GM18526 (cell line): ENCODE data around the gene DDX54.

Source experiments
- POLR2A ChIP-seq: IDR thresholded peaks from 3 replicates; pipeline ENCODE4 v1.6.1; 2011; ENCODE audit not compliant: insufficient read length; ENCODE audit errors: extremely low read depth

The DDX54 gene

GRCh38 chr12:113161415-113162016 lies 23.8 kb downstream of the DDX54 start:
- no peak for TF ChIP-seq POLR2A

GRCh38 chr12:113159937-113160336 lies 25.3 kb downstream of the DDX54 start:
- no peak for TF ChIP-seq POLR2A

GRCh38 chr12:113158439-113159203 lies 26.7 kb downstream of the DDX54 start:
- TF ChIP-seq POLR2A, result no peak

- no peak for TF ChIP-seq POLR2A
These were observed 27.9 kb downstream of the DDX54 start for GRCh38 chr12:113157218-113157859.

- no peak for TF ChIP-seq POLR2A
These were observed 29.6 kb downstream of the DDX54 start for GRCh38 chr12:113155646-113156045.

- TF ChIP-seq POLR2A, result no peak
These were observed 30.2 kb downstream of the DDX54 start for GRCh38 chr12:113155060-113155459.

DNA sequence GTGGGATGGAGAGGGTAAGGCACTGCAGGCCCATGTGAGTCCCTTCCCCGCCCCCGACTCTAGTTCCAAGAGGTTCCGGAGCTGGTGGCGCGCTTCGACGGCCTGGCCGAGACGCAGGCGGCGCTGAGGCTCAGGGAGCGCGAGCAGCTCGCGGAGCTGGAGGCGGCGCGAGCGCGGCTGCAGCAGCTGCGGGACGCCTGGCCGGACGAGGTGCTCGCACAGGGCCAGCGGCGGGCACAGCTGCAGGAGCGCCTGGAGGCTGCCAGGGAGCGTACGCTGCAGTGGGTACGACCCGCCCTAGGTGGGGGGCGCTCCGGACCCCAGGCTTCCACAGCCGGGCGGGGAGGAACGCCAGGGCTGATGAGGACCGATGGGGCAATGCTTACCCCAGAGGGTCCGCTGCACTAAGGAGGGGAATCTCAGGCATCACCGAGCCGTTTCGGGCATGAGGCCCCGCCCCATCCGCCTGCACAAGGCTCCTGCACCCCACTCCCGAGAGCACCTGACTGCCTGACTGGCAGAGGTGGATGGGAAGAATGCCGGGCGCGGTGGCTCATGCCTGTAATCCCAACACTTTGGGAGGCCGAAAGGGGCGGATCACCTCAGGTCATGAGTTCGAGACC lies 30.8 kb downstream of the DDX54 start:
- TF ChIP-seq POLR2A, result no peak

DNA sequence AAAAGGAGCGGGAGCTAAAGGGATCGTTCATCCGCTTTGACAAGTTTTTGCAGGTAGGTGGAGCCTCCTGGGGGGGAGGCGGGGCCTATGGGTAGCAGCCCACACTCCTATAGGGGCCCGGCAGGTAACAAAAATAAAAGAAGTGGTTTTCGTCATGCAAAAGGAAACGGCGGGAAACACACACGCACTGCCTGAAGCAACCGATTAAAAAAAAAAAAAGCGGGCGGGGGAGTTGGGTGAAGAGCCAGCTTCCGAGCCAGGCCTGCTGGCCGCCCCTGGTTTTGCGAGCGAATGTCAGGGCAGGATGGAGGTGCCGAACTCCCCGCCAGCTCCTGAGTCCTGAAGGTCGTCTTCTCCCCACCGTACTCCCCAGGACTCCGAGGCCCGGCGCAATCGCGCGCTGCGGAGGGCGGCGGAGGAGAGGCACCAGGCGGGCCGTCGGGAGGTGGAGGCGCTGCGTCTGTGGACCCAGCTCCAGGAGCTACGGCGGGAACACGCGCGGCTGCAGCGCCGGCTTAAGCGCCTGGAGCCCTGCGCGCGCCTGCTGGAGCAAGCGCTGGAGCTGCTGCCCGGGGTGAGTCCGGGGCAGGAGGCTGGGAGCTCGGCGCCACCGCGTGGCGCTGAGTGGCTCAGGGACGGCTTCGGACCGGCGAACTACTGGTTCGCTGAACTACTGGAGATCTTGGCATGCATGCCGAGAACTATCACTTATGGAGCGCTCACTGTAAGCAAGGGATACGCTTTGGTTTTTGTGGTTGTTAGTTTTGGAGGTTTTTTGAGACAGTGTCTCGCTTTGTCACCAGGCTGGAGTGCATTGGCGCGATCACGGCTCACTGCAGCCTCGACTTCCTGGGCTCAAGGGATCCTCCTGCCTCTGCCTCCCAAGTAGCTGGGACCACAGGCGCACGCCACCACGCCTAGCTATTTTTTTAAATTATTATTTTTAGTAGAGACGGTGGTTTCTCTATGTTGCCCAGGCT lies 32.2 kb downstream of the DDX54 start:
- TF ChIP-seq POLR2A, result no peak

DNA sequence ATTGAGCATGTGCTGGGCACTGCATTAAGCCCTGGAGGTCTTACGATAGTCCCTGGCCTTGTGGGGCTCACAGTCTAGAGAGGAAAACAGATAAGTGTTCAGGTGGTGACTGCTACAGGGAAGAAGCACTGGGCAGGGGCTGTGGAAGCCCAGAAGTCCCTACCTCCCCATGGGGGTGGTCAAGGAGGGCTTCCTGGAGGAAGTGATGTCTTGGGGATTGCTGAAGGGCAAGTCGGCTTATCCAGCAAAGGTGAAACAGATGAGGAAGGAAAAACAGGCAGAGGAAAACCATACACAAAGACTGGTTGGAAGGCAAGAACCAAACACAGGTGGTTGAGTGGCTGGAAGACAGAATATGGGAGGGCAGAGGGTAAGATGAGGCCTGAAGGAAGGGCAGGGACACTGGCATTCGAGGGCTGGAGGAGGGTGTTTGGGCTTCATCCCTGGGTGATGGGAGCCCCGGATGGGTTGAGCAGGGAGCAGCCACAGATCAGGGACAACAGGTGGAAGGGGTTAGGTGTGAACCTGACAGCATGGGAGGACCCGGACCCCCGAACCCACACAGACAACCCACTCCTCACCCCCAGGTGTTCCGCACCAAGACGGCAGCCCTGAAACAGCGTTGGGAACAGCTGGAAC lies 33.0 kb downstream of the DDX54 start:
- no peak for TF ChIP-seq POLR2A

DNA sequence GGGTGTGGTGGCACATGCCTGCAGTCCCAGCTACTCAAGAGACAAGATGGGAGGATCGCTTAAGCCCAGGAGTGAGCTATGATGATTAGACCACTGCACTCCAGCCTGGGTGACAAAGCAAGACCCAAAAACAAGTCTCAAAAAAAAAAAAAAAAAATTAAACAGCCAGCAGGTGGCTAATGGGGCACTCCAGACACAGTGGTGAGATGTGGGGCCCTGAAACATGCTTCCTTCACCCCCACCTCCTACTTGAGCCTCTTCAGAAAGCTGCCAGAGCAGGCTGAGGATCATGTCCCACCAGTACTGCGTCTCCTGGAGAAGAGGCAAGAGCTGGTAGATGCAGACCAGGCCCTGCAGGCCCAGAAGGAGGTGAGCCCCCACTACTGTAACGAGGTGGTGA lies 33.6 kb downstream of the DDX54 start:
- no peak for TF ChIP-seq POLR2A

- no peak for TF ChIP-seq POLR2A
These were observed 35.7 kb downstream of the DDX54 start, which contains the start of gene CFAP73 for GRCh38 chr12:113149361-113150150. Gene CFAP73, plus strand, starts transcription at chr12:113149724. Its CDS starts 134 bp downstream, at chr12:113149858.

GRCh38 chr12:113146999-113147398 lies 38.3 kb downstream of the DDX54 start:
- no peak for TF ChIP-seq POLR2A
